ENCODE measurements around the gene INPP5A. TPM values are rescaled to one million over a fixed set of nuclear protein-coding genes. Genes with fewer than 3 reads are reported as not detected.

INPP5A gene
- total and polyA plus RNA-seq, 10 of the 15 experiments (the other 5 are each of a cell fraction or from before 2014, with no cell fraction given): 0.52 to 15.0 (median 6.3) TPM

GRCh38 chr10:132678436-132679216, 141.0 kb downstream of the INPP5A start:
- Histone ChIP-seq H3K27me3 (replicated peaks in 1 of 2; ENCODE audit: control insufficient read depth in 2 of 2, insufficient read depth in 2 of 2, low read length in 1 of 2) (no peaks in the 10 kb centered on the region), H3K4me2 (ENCODE audit: control insufficient read depth, insufficient read depth) (no peak overlapping the region), H2AFZ (ENCODE audit: control insufficient read depth, low read depth, low read length) (no peak overlapping the region), H3K4me1 (ENCODE audit: control insufficient read depth, insufficient read depth, low read length) (no peaks in the 10 kb centered on the region), H3K36me3 (ENCODE audit: control insufficient read depth in 2 of 2, insufficient read depth in 2 of 2, low read length in 1 of 2) (no peaks in the 10 kb centered on the region; a peak in 1 of 4 replicates), H3K27ac (ENCODE audit: control insufficient read depth, insufficient read depth) (no peak overlapping the region), H3K9me3 (replicated peaks; ENCODE audit: control insufficient read depth, insufficient read depth, low read length) (no peaks in the 10 kb centered on the region), H4K20me1 (ENCODE audit: control insufficient read depth, insufficient read depth) (no peaks in the 10 kb centered on the region), H3K9ac (ENCODE audit: control insufficient read depth, insufficient read depth, low read length) (no peak overlapping the region), H3K79me2 (ENCODE audit: control insufficient read depth, insufficient read depth, low read length) (no peaks in the 10 kb centered on the region), H3K4me3 (no peak overlapping the region)
- SMC1A ChIA-PET (ENCODE audit: uncharacterized antibody, unreplicated experiment): no interaction called here
- RAD21 ChIA-PET (ENCODE audit: unreplicated experiment): no interaction called here
- no TSS peak for BruUV-seq (replicated peaks)
- in situ Hi-C loops (cut with MboI) (no loop called here), intact Hi-C loops (cut with micrococcal nuclease; ENCODE audit: unreplicated experiment) (no loop called here)
- POLR2A ChIA-PET: no interaction called here
- WGBS (ENCODE audit: insufficient coverage, insufficient replicate concordance, low lambda C conversion rate, missing lambda C conversion rate): 80% methylated on average over 13 of the region's 13 CpGs
- CTCF ChIA-PET: no interaction called here
- FAIRE-seq (no peak), DNase-seq (ENCODE audit: low read depth, low spot score) (no peak), ATAC-seq (no peak)
- TF ChIP-seq SREBF1 (IDR thresholded peaks at IDR 0.05; ENCODE audit: low read length) (no peak), GATAD2B (conservative IDR thresholded peaks at IDR 0.05; ENCODE audit: low read depth) (no peak), BCL3 (IDR thresholded peaks at IDR 0.05; ENCODE audit: borderline replicate concordance, insufficient read depth, low read depth, low read length, poor library complexity, severe bottlenecking) (no peak), MXI1 (IDR thresholded peaks at IDR 0.05; ENCODE audit: low read depth, low read length) (no peak), REST (IDR thresholded peaks at IDR 0.05; ENCODE audit: low read depth, low read length) (no peak), USF1 (IDR thresholded peaks at IDR 0.05; ENCODE audit: borderline replicate concordance, extremely low read length, insufficient read depth, low read depth, low read length) (no peak)
- TF ChIP-seq, protein P1, sequence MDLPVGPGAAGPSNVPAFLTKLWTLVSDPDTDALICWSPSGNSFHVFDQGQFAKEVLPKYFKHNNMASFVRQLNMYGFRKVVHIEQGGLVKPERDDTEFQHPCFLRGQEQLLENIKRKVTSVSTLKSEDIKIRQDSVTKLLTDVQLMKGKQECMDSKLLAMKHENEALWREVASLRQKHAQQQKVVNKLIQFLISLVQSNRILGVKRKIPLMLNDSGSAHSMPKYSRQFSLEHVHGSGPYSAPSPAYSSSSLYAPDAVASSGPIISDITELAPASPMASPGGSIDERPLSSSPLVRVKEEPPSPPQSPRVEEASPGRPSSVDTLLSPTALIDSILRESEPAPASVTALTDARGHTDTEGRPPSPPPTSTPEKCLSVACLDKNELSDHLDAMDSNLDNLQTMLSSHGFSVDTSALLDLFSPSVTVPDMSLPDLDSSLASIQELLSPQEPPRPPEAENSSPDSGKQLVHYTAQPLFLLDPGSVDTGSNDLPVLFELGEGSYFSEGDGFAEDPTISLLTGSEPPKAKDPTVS (IDR thresholded peaks at IDR 0.05; ENCODE audit: low read depth, low read length): no peak
- TF ChIP-seq, protein P2, sequence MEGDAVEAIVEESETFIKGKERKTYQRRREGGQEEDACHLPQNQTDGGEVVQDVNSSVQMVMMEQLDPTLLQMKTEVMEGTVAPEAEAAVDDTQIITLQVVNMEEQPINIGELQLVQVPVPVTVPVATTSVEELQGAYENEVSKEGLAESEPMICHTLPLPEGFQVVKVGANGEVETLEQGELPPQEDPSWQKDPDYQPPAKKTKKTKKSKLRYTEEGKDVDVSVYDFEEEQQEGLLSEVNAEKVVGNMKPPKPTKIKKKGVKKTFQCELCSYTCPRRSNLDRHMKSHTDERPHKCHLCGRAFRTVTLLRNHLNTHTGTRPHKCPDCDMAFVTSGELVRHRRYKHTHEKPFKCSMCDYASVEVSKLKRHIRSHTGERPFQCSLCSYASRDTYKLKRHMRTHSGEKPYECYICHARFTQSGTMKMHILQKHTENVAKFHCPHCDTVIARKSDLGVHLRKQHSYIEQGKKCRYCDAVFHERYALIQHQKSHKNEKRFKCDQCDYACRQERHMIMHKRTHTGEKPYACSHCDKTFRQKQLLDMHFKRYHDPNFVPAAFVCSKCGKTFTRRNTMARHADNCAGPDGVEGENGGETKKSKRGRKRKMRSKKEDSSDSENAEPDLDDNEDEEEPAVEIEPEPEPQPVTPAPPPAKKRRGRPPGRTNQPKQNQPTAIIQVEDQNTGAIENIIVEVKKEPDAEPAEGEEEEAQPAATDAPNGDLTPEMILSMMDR (IDR thresholded peaks at IDR 0.05 in 2 of 3, conservative IDR thresholded peaks at IDR 0.05 in 1 of 3; ENCODE audit: control insufficient read depth in 2 of 3, extremely low read depth in 1 of 3, insufficient read depth in 1 of 3, low read depth in 3 of 3, low read length in 3 of 3): no peak
- TF ChIP-seq, protein P3, sequence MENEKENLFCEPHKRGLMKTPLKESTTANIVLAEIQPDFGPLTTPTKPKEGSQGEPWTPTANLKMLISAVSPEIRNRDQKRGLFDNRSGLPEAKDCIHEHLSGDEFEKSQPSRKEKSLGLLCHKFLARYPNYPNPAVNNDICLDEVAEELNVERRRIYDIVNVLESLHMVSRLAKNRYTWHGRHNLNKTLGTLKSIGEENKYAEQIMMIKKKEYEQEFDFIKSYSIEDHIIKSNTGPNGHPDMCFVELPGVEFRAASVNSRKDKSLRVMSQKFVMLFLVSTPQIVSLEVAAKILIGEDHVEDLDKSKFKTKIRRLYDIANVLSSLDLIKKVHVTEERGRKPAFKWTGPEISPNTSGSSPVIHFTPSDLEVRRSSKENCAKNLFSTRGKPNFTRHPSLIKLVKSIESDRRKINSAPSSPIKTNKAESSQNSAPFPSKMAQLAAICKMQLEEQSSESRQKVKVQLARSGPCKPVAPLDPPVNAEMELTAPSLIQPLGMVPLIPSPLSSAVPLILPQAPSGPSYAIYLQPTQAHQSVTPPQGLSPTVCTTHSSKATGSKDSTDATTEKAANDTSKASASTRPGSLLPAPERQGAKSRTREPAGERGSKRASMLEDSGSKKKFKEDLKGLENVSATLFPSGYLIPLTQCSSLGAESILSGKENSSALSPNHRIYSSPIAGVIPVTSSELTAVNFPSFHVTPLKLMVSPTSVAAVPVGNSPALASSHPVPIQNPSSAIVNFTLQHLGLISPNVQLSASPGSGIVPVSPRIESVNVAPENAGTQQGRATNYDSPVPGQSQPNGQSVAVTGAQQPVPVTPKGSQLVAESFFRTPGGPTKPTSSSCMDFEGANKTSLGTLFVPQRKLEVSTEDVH (IDR thresholded peaks at IDR 0.05; ENCODE audit: low read depth, partially characterized antibody): no peak

All from GM12878 (cell line).